ENCODE results near the gene SLC28A1.

DNA sequence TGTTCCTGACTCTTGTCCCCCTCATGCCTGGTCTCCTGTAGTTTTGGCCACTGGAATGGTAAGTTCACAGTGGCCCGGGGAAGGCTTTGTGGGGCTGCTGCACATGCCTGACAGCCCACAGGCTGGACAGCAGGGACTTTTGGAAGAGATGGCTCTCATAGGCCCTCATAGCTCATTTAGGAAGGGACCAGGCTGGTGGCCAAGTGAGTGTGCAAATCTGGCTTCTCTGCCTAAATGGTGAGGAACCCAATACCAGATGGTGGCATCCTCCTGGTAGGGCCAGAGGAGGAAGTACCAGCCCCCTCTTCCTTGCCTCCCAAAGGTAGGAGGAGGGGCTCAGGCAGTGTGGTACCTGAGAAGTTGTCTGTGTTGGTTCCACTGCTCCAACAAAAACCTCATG lies 41.7 kb upstream of the SLC28A1 start:
- TF ChIP-seq POLR2A (IDR thresholded peaks at IDR 0.05; ENCODE audit: low read depth, low read length) (no peak), CTCF (conservative IDR thresholded peaks at IDR 0.05; ENCODE audit: low read depth, low read length) (no peak), MAFK (IDR thresholded peaks at IDR 0.05; ENCODE audit: low read depth, low read length) (no peak)
